HG03097 (cell line): ENCODE measurements around the gene VAMP2.

Experiments used
- ATAC-seq: cut with Tn5 transposase; IDR thresholded peaks from one replicate; pipeline ENCODE4 v1.9.1; 2021; ENCODE audit not compliant: unreplicated experiment, low FRiP score

VAMP2 gene

DNA sequence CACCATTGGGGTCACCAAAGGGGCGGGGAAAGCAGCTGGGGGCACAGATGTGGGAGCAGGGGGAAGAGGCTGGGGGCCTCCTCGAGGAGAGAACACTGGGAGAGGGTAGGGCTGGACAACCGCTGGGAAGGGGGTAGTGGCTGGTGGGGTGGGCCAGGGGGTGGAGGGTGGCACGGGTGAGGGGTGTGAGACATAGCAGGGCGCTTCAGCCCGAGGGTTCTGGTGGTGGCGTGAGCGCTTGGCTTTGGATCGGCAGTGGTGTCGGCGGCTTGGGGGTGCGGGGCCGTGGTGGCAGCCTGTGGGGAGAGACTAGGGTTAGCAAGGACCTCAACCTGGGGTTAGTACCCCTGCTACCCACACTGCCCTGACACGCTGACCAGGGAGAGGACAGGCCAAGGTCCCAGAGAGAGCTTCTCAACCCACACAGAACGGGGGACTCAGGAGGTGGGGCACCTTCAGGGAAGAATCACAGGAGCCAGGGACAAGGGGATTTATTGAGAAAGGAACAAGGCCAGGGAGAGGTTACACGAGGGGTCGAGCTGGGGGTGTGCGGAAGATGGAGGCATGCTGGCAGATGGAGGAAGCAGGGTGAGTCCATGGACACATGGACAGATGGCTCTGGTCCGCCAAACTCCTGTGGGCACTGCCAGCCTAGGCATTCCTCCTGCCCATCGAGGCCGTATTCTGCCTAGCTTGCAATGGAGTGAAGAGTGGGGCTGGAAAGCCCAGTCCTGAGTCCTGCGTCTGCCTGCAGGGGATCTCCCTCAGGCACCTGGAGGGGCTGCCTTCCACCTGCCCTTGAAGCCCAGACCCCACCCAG, 19.0 kb downstream of the VAMP2 start:
- no peak for ATAC-seq

DNA sequence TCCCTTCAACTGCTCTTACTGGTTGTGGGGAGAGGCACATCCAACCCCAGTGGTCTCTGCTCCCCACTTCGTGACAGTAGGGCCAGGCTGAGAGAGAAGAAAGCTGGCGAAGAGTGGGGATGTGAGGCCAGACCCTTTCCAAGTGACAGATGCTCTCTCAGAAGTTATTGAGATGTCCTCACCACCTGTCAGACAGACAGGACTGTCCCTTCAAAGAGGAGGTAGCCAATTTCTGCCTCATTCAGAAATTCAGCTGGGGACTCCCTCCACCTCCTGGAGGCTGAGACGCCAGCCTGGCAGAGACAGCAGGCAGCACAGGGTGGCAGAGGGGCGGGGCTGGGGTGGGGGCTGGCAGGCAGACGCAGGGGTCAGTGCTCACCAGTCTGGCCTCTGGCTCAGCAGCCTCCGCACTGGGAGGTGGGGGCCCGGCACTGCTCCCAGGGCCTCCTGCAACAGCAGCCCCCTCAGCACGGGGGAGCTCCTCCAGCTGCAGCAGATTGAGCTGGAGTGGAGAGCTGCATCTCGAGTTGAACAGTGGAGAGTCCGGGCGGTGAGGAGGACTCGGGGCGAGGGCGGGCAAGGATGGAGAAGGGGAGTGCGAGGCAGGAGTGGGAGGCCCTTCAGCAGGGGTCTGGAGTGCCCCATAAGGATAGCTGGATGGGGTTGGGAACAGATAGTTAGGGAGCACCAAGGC, 19.7 kb downstream of the VAMP2 start:
- ATAC-seq, result no peak

DNA sequence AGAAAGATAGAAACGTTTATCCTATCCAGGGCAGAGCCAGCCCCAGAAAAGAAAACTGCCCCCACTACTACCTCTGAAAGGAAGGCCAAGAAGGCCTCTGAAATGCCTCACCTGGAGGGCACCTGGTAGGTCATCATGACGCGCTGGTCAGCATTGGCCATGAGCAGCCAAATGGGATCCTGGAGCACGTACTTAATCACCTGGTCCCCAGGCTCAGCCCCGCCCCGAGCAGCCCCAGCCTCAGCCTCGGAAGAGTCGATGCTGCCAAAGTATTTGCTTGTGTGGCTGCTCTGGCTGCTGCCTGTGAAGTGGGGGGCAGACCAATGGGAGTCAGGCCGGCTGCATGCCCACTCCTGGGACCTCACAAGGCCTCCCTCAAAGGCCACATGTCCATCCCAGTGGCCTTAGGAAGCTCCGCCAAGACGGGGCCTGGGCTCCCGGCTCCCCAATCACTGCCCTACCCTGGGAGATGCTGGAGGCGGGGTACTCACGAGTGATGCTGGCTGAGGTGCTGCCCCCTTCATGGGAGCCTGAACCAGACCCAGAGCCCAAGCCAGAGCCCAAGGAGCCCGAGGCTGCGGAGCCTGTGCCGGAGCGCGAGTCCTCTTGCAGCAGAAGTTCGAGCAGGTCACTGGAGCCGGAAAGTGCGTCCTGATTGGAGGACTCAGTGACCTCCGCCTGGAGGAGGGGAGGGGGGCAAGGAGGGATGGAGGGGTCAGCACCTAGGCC, 20.4 kb downstream of the VAMP2 start:
- no peak for ATAC-seq

DNA sequence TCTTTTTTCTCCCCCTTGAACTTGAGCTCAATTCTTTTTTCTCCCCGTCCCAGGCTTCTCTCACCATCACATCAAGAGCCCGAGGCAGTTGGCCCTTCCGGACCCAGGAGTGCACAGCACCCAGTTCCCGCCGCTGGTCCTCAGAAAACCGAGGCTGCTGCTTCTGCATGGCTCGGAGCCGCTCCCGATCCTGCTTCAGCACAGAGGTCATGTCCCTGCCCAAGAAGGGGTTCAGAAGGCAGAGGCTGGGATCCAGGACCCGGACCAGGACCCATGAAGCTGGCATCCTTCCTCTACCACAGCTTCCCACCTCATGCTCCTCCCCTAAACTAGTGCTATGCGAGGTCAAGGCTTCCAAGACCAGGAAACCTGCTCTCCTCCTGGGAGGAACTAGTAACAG, 21.0 kb downstream of the VAMP2 start:
- ATAC-seq, result no peak

DNA sequence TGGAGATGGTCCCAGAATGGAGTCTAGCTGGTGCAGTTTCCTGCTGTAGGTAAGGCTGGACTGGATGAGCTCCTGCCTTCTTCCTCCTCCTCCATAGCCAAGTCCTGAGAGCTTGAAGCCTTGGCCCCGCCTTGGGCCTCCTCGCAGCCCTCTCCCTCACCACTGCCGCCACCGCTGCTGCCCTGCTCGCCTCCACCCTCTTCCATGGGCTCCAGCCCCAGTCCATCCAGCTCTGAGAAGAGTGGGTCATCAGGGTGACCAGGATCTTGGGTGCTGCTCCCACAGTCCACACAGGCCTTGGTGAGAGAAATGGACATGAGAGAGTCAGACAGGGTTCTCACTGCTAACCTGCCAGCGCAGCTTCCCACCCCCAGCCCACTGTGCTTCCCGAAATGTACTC, 21.7 kb downstream of the VAMP2 start:
- no peak for ATAC-seq

DNA sequence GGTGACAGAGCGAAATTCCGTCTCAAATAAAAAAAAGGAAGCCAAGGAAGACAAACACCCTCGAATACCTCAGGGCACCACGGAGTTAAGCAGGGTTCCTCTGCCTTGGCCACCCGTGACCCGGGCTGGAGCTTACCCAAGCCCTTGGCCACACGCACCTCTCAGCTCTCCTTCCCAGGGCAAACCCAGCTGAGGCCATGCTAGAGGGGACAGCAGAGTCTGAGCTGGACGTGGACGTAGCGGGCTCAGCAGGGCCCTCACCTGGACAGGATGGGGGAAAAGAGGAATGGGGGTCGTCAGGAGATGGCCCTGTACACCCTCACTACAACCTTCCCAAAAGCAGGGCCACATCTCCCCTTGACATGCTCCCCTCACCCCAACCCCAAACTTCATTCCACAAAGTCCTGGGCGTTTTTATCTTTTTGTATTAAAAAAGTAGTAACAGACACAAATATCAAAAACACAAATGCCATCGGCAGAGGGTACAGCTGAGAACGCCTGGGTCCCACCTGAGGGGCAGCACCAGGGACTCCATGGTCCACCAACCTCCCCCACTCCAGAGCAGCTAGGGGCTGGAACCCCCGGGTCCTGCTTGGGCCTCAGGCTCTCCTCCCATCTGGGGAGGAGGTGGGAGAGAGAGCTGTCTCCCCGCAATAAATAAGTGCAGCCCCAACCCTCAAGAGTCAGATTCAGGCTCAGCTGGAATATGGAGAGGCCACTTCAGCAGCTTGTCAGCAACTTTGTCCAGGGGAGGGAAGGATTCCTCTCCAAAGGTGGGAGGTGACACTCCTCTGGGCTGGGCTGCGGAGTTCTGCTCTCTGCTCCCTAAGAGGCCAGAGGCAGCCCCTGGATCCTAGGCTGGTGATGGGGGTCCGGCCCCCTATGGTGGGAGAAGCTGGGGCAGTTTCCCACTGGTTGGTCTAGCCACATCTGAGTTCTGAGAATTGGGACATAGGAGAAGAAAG, 22.4 kb downstream of the VAMP2 start:
- ATAC-seq, result no peak

DNA sequence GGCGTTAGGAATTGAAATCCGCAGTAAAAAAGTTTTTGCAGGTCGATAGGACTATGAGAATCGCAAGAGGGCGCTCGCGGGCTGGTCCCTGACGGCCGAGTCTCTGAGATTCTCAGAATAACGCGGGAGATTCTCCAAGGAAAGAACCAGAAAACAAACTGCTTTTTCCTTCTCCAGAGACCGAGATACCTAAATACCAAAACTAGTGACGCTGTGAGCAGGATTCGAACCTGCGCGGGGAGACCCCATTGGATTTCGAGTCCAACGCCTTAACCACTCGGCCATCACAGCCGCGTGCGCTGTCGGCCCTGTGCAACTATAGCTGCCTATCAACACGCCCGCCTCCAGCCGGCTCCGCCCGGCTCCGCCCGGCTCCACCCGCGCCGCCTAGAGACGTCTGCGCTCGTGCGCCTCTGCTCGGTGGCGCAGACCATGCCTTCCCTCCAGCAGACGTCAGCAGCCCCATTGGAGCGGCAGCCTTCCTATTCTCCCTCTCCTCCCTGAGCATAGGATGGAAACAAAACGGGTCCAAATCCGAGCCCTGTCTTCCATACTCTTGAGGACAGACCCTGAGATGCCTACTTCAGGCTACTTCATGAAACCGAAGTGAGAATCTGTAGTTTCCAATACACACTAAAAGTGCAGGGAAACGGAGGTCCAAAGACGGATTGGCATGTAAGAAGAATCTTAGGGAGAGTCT, 23.9 kb downstream of the VAMP2 start:
- peak; percentile 81 for ATAC-seq

DNA sequence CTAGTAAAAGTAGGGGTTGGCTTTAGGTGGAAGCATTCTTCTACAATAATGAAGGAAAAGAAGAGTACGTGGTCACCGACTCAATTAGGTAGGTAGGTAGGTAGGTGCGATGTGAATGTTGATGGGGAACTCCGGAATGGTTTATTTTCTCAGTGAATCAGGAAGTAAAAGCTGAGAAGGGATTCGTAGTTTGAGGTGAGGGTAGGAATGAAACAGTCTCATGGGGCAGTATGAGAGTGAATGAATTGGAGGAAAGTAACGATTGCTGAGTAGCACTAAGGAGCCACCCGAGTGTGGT, 24.4 kb downstream of the VAMP2 start:
- no peak for ATAC-seq

DNA sequence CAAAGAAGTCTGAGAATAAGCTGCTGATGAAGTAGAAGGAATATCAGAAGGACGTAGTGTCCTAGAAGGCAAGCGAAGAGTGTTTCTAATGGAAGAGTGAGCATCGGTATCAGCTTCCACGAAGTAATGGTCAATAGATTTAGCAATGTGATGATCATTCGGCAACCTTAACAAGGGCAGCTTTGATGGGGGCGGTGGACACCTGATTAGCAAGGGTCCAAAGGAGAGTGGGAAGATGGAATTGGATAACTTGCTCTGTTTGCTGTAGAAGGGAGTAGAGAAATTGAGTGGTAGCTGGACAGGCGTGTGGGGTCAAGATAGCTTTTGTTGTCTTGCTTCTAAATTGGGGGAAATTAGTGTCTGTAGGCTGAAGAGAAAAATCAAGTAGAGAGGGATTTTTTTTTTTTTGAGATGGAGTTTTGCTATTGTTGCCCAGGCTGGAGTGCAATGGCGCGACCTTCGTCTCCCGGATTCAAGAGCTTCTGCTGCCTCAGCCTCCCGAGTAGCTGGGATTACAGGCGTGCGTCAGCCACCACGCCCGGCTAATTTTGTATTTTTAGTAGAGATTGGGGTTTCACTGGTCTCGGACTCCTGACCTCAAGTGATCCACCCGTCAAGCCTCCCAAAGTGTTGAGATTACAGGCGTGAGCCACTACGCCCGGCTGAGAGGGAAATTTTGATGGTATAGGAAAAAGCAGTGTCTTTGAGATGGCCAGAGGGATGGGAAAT, 24.9 kb downstream of the VAMP2 start:
- peak; percentile 2 for ATAC-seq

DNA sequence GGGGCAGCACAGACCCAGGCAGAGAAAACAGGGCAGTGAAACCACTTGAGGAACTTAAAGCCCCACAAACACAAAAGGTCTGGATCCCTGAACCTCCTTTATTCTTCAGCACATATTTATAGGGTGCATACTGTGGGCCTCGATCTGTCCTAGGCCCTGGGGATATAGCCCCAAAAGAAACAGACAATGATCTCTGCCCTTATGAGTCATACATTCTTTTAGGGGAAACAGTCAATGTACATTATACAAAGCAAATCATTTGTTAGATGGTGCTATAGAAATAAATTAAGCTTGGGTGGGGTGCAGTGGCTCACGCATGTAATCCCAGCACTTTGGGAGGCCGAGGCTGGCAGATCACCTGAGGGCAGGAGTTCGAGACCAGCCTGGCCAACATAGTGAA, 28.8 kb downstream of the VAMP2 start:
- ATAC-seq, result no peak

DNA sequence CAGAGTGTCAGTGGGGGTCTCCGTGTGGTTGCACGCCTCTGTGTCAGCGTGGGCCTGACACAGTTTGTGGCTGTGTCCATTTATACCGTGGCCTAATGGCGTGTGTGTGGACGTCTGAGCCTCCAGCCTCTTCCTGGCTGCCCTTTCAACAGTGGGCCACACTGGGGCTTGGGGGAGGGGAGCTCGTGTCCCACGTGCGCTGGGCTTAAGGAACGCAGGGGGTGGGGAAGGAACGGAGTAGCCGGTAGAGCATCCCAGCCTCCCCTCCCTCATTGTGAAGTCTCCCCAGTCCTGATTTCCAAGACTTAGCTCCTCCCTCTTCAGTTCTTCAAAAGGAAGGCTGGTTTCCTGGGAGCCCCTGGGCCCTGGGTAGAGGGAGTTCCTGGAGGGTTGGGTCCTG, 29.3 kb downstream of the VAMP2 start:
- no peak for ATAC-seq

DNA sequence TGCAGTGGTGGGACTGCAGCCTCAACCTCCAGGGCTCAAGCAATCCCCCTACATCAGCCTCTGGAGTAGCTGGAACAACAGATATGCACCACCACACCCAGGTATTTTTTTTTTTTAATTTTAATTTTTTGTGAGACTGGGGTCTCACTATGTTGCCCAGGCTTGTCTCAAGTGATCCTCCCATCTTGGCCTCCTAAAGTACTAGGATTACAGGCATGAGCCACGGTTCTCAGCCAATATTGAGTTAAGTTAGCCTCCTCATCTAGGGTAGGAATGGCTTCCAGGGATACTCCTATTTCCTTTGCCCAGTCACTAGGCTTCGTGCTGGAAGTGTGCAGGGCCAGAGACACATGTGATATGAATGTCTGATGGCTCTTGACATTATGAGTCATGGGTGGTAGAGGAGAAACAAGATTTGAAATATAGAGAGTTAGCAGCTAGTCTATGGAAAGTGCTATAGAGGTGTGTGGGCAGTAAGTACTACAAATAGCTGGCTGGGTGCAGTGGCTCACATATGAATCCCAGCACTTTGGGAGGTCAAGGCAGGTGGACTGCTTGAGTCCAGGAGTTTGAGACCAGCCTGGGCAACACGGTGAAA, 30.8 kb downstream of the VAMP2 start:
- no peak for ATAC-seq

DNA sequence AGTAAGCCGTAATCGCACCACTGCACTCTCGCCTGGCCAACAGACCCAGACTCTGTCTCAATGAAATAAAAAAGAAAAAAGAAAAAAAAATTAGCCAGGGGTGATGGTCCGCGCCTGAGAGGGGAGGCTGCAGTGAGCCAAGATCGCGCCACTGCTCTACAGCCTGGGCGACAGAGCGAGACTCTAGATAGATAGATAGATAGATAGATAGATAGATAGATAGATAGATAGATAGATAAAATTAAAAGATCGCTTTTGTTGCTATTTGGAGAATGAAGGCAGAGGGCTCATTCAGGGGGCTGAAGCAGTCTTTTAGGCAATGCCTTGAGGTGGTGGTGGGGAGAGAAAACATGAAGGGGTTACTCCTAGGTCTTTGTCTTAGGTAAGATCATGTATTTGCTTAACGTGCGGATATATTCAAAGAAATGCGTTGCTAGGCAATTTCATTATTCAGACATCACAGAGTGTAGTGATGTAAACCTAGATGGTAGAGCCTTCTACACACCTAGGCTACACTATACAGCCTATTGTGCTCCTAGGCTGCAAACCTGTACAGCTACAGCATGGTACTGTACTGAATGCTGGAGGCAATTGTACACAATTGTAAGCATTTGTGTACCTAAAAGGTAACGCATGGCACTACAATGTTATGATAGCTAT, 34.5 kb downstream of the VAMP2 start:
- ATAC-seq, result no peak

DNA sequence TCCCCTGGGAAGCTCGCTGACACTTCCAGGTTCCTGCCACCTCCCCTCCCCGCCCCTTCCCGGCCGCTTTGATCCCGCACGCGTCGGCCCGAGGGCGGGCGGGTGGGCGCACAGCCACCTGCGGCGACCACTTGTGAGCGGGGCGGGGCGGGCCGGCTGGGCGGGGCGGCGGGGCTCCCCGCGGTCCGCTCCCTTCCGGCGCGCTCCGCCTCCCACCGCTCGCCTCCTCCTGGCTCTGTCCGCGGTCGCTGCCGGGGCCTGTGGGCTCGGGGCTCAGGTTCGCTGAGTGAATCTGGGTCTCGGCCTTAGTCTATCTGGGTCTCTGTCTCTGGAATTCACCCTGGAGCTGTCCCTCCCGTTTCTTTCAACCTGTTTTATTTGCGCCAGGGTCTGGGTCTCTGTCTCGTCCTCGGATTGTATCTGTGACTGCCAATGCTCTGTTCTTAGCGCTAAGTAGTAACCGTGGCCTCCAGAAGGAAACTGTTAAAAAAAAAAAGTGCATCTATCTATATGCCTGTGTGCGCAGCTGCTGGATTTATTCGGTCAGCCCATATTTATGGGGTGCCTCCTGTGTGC, 36.2 kb downstream of the VAMP2 start:
- no peak for ATAC-seq

DNA sequence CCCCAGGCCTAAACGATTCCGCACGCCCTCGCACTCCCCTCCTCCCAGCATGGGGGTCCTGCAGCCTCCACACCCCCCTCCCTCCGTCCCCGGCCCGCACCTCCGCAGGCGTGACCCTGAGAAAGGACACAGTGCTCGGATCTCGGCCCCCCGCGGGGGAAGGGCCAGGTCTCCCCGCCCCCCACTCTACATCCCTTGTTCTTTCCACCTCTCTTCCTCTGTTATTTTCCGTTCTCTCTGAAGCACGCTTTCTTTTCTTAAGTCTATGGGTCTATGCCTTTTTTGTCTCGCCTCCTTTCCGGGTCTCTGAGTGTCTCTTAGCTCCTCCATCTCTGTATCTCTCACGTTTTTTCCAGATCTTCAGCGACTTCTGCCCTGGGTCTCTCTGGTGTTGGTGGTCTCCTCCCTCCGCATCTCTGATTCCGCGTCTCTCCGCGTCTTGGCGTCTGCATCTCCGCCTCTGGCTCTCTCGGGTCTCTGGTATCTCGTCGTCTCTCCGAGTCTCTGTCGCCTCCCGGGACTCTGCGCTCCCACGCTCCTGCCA, 36.7 kb downstream of the VAMP2 start:
- ATAC-seq, result no peak

DNA sequence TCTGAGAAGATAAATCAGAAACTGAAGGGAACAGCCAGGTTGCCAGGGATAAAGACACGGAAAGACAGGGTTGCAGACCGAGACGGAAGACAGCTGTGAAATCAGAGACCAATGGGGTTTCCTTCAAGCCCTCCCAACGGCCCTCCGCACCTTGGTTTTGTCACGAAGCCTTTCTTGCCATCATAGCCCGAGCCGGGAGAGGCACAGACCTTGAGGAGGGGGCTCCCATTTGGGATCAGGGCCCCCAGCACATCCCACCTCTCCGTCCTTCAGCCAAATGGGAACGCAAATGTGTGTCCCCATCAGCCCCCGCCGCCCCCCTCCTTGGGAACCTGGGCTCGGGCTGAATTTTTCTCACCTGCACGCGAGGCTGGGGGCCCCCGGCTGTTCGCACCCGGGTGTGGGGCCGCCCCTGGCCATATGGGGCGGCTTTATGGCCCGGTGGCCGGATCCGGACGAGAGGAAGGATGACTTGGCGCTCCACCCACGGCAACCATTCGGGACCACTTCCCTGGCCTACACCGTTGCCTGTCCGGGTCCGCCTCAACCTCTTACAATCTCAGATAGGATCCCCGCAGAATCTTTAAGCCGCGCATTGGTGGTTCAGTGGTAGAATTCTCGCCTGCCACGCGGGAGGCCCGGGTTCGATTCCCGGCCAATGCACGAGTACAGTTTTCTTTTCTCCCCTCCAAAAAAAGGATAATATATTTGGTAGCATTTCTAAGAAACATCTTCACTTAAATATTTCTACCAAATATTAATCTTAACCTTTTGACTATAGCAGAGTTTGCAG, 37.4 kb downstream of the VAMP2 start:
- ATAC-seq, result no peak
